HT1080 (cell line): ENCODE results near the gene IRAK1. TPM values are rescaled to one million over a fixed set of nuclear protein-coding genes. Genes with fewer than 3 reads are reported as not detected.

Source experiments
- small RNA-seq: library from RNA; depleted of rRNA; stranded (forward); fragments of <200 nt; gene quantifications from one replicate; pipeline ENCODE3, GENCODE V24; 2014
- total RNA-seq: library from RNA; depleted of rRNA; stranded (reverse); fragments of >200 nt; shearing (Covaris generic); gene quantifications from 2 replicates; pipeline ENCODE4 v1.2.3, GENCODE V29; 2014; rRNA removed

Gene IRAK1
- total RNA-seq, 1 experiment from 2014 or later: 232 TPM

Small RNA genes lying within 50 kb of the gene (small RNA-seq; reads per million reads assigned to genes)
- not detected for gene MIR3202-1

Other genes with a start within 250 kb of the IRAK1 start
- gene SRPK3, start 238.9 kb downstream of the IRAK1 start, total RNA-seq: 0.03 TPM in 1 of 2 replicates, not detected in the other
- 57.1 and 65.2 TPM in 2 replicates for gene IDH3G, start 225.5 kb downstream of the IRAK1 start, total RNA-seq
- gene SSR4, start 225.2 kb downstream of the IRAK1 start, total RNA-seq: 76.9 and 89.2 TPM in 2 replicates
- gene PDZD4, start 189.4 kb downstream of the IRAK1 start, total RNA-seq: 0.13 and 0.16 TPM in 2 replicates
- gene L1CAM, start 133.7 kb downstream of the IRAK1 start, total RNA-seq: 2.0 and 3.0 TPM in 2 replicates
- gene AVPR2, start 115.2 kb downstream of the IRAK1 start, total RNA-seq: not detected in 2 replicates
- 2.7 and 3.3 TPM in 2 replicates for gene ARHGAP4, start 93.6 kb downstream of the IRAK1 start, total RNA-seq
- 182 and 213 TPM in 2 replicates for gene NAA10, start 84.9 kb downstream of the IRAK1 start, total RNA-seq
- gene RENBP, start 75.3 kb downstream of the IRAK1 start, total RNA-seq: 1.0 TPM in 1 of 2 replicates, not detected in the other
- gene HCFC1, start 48.1 kb downstream of the IRAK1 start, total RNA-seq: 38.9 and 60.0 TPM in 2 replicates
- 4.8 and 11.6 TPM in 2 replicates for gene TMEM187, start 47.1 kb downstream of the IRAK1 start, total RNA-seq
- gene MECP2, start 77.8 kb upstream of the IRAK1 start, total RNA-seq: 27.2 and 32.0 TPM in 2 replicates
- gene OPN1LW, start 124.3 kb upstream of the IRAK1 start, total RNA-seq: not detected in 2 replicates
- not detected in 2 replicates for gene OPN1MW, start 162.7 kb upstream of the IRAK1 start, total RNA-seq
- gene OPN1MW2, start 199.9 kb upstream of the IRAK1 start, total RNA-seq: not detected in 2 replicates
- not detected in 2 replicates for gene OPN1MW3, start 237.7 kb upstream of the IRAK1 start, total RNA-seq